Measurements from ENCODE around the gene RNF17.

Gene RNF17

DNA sequence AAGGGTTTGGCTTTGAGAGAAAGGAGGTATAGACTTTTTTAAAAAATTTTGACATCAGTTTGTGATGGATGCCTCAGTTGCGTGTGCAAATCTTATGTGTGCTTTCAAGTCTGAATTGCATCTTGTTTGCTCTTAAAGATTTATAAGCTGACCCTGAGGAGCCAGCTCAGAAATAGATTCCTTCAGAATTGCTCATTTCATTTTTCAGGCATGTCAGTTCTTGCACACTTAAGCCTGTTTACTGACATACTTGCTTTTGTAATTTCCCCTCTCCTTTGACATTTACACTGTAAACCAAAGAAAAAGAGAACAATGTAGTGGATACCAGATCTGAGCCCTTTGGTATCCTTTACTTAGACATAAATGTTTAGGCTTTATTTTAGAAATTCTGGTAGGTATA is 87.6 kb downstream of the RNF17 start:
- in situ Hi-C loops (cut with MboI; ENCODE audit: low sequenced_read_pairs): no loop called here

DNA sequence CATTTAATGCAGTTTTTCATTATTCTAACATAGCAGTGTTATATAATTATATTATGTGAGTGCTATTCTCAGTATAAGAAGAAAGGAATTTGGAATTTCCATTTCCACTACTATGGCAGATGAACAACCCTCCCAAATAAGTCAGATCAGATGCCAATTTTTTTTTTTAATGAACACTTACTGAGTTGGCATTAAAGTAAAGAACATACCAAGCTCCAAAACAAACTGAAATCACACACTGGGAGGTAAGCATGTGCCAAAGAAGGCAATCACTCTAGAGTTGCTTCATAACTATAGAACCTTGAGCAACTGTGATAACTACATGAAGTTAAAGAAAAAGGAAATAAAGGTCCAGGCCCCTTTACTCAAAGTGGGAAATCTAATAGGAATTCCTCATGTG is 90.3 kb downstream of the RNF17 start:
- in situ Hi-C loops (cut with MboI; ENCODE audit: low sequenced_read_pairs): no loop called here

DNA sequence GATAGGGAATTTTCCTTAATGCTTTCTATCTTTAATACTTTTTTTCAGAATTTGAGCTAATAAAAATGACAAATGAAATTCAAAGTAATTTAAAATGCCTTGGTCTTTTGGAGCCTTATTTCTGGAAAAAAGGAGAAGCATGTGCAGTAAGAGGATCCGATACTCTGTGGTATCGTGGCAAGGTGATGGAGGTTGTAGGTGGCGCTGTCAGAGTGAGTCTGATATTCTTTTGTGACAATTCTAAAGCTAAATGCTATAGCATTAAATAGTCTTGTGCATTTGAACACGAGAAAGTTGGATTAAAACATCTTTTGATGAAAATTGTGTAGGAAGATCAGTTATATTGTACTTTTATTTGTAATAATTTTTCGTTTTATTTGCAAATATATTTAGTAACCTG is 95.0 kb downstream of the RNF17 start:
- in situ Hi-C loops (cut with MboI; ENCODE audit: low sequenced_read_pairs): no loop called here

DNA sequence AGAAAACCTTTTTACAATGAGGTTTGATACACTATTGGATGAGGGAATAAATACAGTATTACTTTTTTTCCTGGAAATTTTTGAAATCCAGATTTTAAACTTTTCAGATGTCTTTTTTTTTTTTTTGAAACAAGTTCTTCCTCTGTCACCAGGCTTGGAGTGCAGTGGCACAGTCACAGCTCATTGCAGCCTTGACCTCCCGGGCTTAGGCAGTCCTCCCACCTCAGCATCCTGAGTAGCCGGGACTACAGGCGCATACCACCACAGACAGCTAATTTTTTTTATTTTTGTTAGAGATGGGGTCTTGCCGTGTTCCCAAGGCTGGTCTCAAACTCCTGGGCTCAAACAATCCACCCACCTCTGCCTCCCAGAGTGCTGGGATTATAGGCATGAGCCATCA is 96.8 kb downstream of the RNF17 start:
- in situ Hi-C loops (cut with MboI; ENCODE audit: low sequenced_read_pairs): no loop called here

DNA sequence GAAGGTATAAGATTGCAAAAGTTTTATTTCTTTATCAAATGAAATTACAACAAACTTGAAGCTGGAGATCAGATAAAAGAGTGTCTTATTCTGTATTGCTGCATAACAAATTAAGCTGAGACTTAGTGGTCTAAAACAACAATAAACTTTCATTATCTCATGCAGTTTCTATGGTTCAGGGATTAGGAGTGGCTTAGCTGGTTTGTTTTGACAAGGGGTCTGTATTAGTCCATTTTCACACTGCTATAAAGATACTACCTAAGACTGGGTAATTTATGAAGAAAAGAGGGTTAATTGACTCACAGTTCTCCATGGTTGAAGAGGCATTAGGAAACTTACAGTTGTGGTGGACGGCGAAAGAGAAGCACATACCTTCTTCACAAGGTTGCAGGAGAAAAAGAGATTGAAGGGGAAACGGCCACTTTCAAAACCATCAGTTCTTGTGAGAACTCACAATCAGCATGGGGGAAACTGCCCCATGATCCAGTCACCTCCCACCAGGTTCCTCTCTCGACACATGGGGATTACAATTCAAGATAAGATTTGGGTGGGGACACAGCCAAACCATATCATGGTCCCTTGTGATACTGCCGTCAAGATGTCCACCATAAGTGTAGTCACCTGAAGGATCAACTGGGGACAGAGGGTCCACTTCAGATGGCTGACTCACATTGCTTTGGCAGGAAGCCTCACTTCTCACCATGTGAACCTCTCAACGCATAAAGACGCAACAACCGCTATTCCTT is 97.8 kb downstream of the RNF17 start:
- in situ Hi-C loops (cut with MboI; ENCODE audit: low sequenced_read_pairs): no loop called here

DNA sequence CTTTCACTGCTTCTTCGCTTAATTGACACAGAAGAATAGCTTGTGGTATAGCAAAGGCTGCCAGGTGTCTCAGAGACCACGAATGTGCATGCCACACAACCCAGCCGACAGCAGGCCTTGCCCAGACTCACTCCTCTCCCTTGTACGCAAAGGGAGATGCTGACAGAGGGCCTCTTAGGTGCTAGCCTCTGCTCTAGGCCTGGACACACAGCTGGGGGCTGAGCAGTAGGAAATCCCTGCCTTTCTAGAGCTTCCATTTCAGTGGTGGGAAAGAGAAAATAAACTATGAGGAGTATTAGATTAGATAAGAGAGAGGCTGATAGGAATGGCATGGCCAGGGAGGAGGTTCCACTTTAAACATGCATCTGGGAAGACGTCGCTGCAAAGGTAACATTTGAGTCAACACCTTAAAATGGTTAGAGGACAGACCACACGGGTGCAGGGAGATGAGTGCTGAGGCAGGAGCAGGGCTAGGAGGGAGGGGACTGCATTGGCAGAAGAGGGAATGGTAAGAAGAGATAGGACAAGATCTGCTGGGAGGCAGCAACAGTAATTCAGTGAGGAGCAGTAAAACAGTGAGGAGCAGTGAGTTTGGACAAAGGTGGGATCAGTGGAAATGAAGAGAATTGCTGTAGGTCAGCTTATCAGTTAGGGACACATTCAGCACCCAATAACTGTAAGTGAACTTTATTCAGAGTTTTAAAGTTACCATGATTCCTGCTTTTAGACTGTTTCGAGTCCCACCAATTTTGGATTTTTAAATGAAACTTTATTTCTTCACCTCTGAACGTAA is 100.0 kb downstream of the RNF17 start:
- in situ Hi-C loops (cut with MboI; ENCODE audit: low sequenced_read_pairs): no loop called here

DNA sequence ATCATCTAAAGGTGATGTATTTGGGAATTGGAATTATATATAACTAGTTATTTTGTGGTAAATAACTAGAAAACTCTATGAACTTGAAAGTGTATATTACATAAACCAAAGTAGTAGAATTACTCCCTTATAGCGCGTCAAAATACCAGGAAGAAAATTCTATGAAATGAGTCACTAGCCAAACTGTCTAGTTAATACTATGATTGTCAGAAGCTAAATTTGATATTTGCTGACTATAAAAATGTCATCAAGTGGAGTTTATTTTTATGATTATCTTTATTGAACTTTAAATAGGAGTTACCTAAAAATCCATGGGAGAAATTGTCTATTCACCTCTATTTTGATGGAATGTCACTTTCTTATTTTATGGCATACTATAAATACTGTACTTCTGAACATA is 100.6 kb downstream of the RNF17 start:
- in situ Hi-C loops (cut with MboI; ENCODE audit: low sequenced_read_pairs): no loop called here

DNA sequence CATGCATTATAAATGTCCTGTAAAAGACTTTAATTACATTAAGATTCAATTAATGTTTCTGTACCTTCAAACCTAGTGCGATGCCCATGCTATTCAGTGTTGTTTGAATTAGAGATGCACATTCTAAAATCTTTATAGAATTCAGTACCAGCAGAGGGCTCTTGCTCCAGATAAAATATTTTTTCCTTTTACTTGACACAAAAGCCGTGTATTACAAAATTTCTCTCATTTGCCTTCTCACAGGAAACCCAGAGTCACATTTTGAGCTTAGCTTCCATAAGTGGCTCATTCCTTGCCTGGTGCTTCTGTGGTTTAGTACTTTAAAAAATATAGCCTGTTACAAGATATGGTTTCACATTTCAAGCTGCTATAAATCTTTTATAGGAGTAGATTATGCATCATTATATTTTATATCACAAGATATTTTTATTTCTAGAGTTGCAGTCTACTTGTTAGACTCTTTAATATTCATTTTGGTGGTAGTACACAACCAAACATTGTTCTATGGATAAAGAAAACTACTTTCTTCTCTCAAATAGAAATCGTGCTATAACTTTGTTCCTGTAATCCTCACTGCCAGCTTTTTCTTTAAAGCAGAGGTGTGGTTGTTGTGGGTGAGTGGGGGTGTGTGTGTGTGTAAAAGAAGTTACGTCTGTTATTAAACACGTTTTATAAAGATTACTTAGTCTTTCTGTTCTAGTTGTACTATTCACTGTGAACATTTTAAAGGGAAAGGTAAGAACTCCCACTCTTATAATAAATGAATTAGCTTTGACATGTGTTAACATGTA is 101.4 kb downstream of the RNF17 start:
- in situ Hi-C loops (cut with MboI; ENCODE audit: low sequenced_read_pairs): no loop called here

DNA sequence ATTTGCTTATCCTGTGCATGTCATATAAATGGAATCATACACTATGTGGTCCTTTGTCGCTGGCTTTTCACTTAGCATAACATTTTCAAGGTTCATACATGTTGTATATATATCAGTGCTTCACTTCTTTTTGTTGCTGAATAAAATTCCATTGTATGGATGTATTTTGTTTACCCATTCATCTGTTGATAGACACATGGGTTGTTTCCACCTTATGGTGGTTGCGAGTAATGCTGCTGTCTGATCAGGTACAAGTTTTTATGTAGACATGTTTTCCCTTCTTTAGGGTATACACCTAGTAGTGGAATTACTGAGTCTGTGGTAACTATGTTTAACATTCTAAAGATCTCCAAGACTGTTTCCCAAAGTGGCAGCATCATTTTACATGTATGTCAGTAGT is 102.5 kb downstream of the RNF17 start:
- in situ Hi-C loops (cut with MboI; ENCODE audit: low sequenced_read_pairs): no loop called here

DNA sequence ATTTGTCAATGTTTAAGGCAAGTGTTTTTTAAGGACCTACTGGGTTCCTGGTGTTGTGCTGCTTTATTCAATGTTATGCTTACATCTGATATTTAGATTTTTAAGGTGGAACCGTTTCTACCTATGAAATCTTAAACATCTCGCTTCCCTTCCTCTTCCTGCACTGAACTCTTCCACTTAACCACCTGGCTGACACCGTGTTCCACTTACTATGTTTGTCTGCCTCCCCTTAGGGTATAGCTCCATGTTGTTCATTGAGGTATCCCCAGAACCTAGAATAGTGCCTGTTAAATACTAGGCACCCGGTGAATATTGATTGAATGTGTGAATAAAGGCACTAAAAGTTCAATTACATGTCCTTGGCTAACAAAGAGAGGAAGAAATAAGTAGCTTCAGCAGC is 104.9 kb downstream of the RNF17 start:
- in situ Hi-C loops (cut with MboI; ENCODE audit: low sequenced_read_pairs): no loop called here

DNA sequence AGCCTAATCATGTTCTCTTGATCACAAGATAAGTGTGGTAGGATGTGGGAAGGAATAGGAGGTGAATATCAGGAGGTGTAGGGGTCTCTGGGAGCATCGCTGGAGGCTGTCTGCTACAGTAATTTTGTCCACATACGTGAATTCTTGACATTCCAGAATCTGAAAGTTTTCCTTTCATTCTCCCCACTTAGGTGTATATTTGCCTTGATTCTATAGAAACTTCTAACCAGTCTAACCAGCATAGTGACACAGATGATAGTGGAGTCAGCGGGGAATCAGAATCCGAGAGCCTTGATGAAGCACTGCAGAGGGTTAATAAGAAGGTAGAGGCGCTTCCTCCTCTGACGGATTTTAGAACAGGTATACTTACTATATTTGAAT is 106.4 kb downstream of the RNF17 start:
- in situ Hi-C loops (cut with MboI; ENCODE audit: low sequenced_read_pairs): no loop called here

DNA sequence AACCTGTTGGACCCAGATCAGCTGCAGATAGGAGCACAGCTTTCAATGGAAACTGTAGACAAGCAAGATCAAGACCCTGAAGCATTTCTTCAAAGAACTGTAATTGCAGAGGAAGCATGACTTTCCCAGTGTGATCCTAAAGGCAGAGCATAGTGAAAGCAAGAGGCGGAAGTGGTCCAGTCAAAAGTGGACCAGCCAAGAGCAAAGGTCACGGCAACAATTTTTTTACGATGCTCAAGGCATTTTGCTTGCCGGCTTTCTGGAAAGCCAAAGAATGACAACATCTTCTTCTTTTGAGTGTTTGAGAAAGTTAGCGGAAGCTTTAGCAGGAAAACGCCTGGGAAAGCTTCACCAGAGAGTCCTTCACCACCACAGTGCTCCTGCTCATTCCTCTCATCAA is 111.6 kb downstream of the RNF17 start:
- in situ Hi-C loops (cut with MboI; ENCODE audit: low sequenced_read_pairs): no loop called here

DNA sequence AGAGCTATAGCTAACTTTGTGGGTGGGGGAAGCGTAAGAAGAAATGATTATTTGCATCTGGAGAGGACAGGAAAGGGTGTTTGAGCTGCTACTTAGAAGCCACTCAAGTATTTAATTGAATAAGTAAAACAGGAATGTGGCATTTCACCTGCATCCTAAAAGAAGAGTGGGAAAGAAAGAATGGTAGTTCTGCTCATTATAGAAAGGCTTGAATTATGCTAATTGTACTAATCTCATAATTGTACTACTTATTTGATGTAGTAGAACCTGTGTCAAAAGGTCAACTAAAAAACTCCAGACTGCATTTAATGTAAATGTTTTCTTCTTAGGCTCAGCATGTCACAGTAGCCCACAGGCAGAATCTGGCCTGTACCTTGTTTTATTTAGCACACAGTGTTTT is 113.6 kb downstream of the RNF17 start:
- in situ Hi-C loops (cut with MboI; ENCODE audit: low sequenced_read_pairs): no loop called here

DNA sequence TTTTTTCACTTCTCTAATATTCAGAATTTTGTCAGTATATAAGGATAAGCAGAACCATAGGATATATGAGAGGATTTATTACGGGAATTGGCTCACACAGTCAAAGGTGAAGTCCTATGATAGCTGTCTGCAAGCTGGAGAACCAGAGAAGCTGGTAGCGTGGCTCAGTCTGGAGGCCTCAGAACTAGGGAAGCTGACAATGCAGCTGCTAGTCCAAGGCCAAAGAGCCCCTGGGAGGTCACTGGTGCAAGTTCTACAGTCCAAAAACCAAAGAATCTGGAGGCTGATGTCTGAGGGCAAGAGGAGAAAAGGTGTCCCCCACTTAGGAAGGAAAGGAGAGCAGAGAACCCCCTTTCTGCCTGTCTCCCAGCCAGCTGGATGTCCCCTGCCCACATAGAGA is 114.4 kb downstream of the RNF17 start:
- in situ Hi-C loops (cut with MboI; ENCODE audit: low sequenced_read_pairs): no loop called here

DNA sequence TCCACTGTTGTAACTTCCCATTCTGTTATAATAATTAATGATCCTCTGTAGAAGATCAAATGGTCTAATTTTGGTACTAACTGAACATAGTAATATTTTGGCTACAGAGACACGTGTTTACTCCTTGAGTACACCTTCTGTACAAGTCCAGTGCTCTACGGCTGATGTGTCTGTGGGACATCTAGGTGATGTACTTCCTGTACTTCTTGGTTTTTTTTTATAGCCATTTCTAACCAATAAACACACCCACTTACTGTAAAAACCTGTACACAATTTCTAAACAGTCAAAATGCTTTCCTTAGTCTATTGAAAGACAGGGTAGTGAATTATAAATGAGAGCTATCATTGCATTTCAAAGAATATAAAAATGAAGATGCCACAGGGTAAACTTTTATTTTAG is 118.7 kb downstream of the RNF17 start:
- in situ Hi-C loops (cut with MboI; ENCODE audit: low sequenced_read_pairs): no loop called here

DNA sequence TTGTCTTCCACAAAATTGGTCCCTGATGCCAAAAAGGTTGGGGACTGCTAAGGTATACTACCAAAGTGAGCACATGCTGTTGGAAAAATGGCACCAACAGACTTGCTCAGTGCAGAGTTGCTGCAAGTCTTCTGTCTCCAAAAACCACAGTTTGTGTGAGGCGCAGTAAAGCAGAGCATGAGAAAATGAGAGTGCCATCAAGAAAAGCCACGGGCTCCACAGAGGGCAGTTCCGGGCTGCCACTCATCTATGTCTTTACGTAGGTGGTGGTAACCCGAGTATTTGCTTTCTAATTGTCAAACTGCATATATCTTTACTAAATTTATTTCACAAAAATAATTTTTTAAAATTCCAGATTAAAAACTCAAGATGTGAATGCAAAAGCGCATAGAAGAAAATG is 123.8 kb downstream of the RNF17 start:
- in situ Hi-C loops (cut with MboI; ENCODE audit: low sequenced_read_pairs): no loop called here

DNA sequence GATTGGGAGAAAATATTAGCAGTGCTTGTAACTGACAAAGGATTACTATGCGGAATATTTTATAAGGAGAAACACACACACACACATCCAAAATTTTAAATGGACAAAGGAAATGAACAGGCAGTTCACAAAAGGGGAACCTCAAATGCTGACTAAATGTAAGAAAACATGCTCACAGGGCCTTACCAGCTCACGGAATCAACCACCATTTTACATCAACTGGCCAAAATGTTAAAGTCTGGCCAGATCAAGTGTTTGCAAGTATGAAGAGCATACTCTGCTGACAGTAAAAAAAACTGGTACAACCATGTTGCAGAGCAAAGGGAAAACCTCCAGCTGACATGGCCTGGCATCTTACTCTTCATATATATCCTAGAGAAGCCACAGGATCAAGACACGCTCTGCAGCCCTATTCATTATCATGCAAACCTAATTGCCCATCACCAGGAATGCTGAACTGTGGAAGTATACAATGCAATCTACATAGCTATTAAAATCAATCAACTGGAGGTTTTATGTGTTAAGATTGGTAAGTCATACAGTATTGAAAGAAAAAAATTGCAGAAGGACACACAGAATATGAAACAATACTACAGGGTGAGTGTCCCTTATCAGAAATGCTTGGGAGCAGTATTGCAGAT is 124.4 kb downstream of the RNF17 start:
- in situ Hi-C loops (cut with MboI; ENCODE audit: low sequenced_read_pairs): no loop called here

DNA sequence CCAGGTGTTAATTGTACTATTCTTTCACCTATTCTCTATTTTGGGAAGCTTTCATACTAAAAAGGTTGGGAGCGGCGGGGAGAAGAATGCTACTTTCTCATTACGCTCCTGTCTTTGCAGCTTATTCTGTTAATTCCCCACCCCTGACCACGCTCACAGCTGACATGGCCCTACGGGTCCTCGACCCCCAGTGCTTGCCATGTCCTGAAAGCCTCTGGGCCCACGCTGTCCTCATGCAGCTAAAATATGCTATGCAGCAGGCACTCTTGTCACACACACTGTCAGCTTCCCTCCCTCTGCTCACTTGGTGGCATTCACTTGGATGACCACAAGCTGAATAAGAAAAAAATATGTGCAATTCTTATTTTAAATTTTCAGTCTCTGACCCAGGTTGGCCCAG is 126.3 kb downstream of the RNF17 start:
- in situ Hi-C loops (cut with MboI; ENCODE audit: low sequenced_read_pairs): no loop called here

DNA sequence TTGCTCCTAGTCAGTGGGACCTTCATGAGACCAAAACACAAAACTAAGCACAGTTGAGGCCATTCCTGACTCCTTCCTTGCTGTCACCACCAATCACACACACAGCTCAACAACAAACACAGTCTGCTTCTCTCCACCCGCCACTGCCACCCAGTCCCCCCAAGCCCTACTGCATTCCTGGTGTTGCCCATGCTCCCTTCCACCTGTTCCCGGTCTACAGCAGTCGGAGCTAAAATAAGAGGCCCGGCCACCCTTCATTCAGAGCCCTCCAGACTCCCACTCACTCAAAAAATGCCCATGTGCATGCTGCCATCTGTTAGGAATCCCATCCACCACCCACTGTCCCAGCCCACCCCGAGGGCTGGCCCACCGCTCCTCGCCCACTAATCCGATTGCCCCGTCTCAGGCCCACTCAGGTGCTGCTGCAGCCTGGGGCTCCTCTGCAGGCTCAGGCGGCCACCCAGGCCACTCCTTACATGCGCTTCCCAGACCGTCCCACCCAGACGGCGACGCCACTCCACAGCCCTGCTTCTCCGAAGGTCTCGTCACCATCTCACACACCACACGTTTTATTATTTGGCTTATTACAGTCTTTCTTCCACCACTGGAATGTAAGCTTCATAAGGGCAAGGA is 127.6 kb downstream of the RNF17 start:
- in situ Hi-C loops (cut with MboI; ENCODE audit: low sequenced_read_pairs): no loop called here

DNA sequence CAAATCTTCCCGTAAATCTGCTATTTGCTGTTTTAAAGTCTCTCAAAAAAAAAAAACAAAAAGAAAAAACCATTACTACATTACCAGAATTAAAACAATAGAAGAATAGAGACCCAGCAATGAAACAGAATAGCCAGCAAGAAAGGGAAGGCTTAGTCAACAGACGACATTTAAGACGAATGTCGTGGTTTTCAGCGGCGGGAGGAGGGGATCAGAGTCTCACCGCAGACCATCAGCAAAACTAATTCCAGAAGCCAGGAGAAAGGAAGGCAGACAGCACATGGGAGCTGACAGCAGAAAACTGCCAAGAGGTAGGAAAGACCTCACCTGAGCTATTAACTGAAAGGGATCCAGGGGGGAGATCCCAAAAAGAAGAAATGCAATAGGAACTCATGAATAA is 128.9 kb downstream of the RNF17 start:
- in situ Hi-C loops (cut with MboI; ENCODE audit: low sequenced_read_pairs): no loop called here

DNA sequence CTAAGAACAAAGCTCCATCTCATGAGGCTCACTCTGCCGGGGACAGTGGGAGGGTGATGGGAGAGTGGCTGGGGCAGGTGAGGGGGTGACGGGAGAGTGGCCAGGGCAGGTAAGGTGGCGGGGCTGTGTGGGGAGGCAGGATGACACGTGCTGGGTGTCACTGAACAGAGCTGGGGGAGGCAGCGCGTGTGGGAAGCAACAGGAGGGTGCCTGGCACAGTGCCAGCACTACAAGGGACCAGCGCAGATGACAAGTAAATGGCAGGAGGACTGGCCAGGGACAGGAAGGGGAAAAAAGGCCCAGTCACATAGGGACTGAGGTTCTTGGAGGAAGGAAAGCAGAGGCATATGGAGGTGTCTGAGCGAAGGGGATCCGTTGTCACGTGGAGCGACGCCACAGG is 129.9 kb downstream of the RNF17 start:
- in situ Hi-C loops (cut with MboI; ENCODE audit: low sequenced_read_pairs): no loop called here
